Keratinocyte (primary cell): ENCODE measurements around the gene SEC23A.

ENCODE experiments used
- CTCF ChIP-seq, 3 experiments: IDR thresholded peaks in 1 of 3; conservative IDR thresholded peaks in 1 of 3; optimal IDR thresholded peaks in 1 of 3; 2 replicates in 2 of 3; 3 replicates in 1 of 3; pipeline versions ENCODE3 to v1.5.1; 2011; ENCODE audit warnings: low read length in 3 of 3, mild to moderate bottlenecking in 3 of 3, moderate library complexity in 2 of 3, control low read depth in 1 of 3, inconsistent platforms in 1 of 3; ENCODE audit not compliant: insufficient read depth in 2 of 3; ENCODE audit errors: extremely low read depth in 1 of 3
- EZH2 ChIP-seq: IDR thresholded peaks from one replicate; pipeline ENCODE4 v1.6.1; 2012; ENCODE audit warnings: inconsistent platforms, mild to moderate bottlenecking, low read length, moderate library complexity

- TF ChIP-seq CTCF (optimal IDR thresholded peaks at IDR 0.05 in 1 of 3, IDR thresholded peaks at IDR 0.05 in 1 of 3, conservative IDR thresholded peaks at IDR 0.05 in 1 of 3; ENCODE audit: extremely low read depth in 1 of 3, insufficient read depth in 2 of 3, low read length in 3 of 3) (no peak), EZH2 (no peak)
These were observed 11.2 kb upstream of the SEC23A start, which contains the start of gene GEMIN2 for GRCh38 chr14:39114073-39114838.
